Measurements from ENCODE around the gene FADS6. TPM values are rescaled to one million over a fixed set of nuclear protein-coding genes. Genes with fewer than 3 reads are reported as not detected.
A peak's percentile ranks its signal among the peaks of the same experiment; 100 is the strongest.

Gene FADS6
- total RNA-seq, 1 experiment from 2014 or later, result not detected

DNA sequence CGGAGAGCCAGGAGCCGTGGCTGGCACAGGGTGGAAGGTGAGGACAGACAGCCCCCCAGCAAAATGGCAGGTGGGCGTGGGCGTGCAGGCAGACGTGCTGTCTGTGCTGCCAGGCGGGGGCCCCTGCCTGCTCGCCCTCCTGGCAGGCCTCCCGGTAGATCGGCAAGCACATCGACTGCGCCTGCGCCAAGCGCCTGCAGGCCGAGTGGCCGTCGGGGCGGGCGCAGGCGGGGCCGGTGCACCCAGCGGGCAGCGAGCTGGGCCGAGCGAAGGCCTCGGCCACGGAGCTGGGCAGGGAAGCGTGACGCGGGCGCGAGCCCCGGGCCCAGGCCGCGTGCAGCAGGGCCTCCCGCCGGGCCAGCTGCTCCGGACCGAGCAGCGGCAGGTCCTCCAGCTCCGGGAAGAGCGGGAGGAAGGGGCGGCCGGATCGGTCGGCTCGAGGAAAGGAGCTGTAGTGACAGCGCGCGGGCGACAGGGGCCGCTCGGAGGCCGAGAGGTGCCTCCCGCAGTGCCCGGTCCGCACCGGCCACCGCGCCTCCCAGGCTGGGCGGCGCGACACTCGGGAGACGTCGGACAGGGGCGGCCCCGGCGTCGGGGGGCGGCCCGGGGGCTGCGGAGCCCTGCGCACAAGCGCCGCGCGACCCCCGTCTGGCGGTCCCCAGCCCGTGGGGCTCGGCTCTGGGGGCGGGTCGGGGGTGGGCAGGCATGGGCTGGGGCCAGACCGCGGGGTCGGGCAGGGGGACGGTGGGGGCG, 50.7 kb downstream of the FADS6 start:
- Histone ChIP-seq H3K79me2 (ENCODE audit: low read length) (no peaks in the 10 kb centered on the region), H3K36me3 (ENCODE audit: low read depth, low read length) (no peaks in the 10 kb centered on the region), H2AFZ (ENCODE audit: low read length) (peak overlapping the region; percentile 79), H3K4me3 (ENCODE audit: low read length) (peak overlapping the region; percentile 71), H3K27me3 (ENCODE audit: low read length) (no peaks in the 10 kb centered on the region), H3K9me3 (ENCODE audit: low read length) (no peaks in the 10 kb centered on the region), H3K4me2 (ENCODE audit: low read length) (peak overlapping the region; percentile 79), H3K4me1 (ENCODE audit: insufficient read depth, low read length) (peaks cover 6% of the 10 kb centered on the region; the same call in 1 of the 2 replicates), H3K9me2 (replicated peaks; ENCODE audit: low read length) (no peaks in the 10 kb centered on the region), H3F3A (ENCODE audit: low read length, unreplicated experiment) (no peaks in the 10 kb centered on the region), H3K9ac (ENCODE audit: low read length) (peak overlapping the region; percentile 65; the same call in 1 of the 2 replicates), H4K20me1 (ENCODE audit: low read length) (no peaks in the 10 kb centered on the region), H3K27ac (ENCODE audit: low read length) (no peak overlapping the region)
- DNase-seq, result peak; percentile 82
- intact Hi-C loops (cut with micrococcal nuclease), result loop anchor here (1.0 kb wide), 1 partner anchor 18 kb away; no protein-coding TSS in a partner anchor
- ChIA-PET CTCF (interaction anchor here (0.5 to 1.6 kb wide), 7 partner anchors 9 to 347 kb away, joined by 3 to 17 read pairs (median 4); partner anchors contain the start of gene FDXR), POLR2A (ENCODE audit: unreplicated experiment) (interaction anchor here (0.6 to 0.7 kb wide), 4 partner anchors 17 to 239 kb away, joined by 3 to 7 read pairs (median 4); partner anchors contain the start of genes FDXR and MRPL58)
- BruUV-seq (replicated peaks), result no TSS peak
- ATAC-seq, result peak; percentile 90
- TF ChIP-seq EZH2 (IDR thresholded peaks at IDR 0.05; ENCODE audit: low read length, unreplicated experiment) (no peak), EZH2phosphoT487 (IDR thresholded peaks at IDR 0.05; ENCODE audit: borderline replicate concordance, low read length) (no peak), CTCF (conservative IDR thresholded peaks at IDR 0.05; ENCODE audit: low read depth, low read length) (peak; percentile 61)

GRCh38 chr17:74842146-74842598, 51.3 kb downstream of the FADS6 start:
- Histone ChIP-seq H4K20me1 (ENCODE audit: low read length) (no peaks in the 10 kb centered on the region), H3K27ac (ENCODE audit: low read length) (no peak overlapping the region), H3K4me1 (ENCODE audit: insufficient read depth, low read length) (peaks cover 6% of the 10 kb centered on the region; the same call in 1 of the 2 replicates), H3K9ac (ENCODE audit: low read length) (peak overlapping the region; percentile 65; the same call in 1 of the 2 replicates), H3K4me2 (ENCODE audit: low read length) (peak overlapping the region; percentile 79), H3K9me3 (ENCODE audit: low read length) (no peaks in the 10 kb centered on the region), H3F3A (ENCODE audit: low read length, unreplicated experiment) (no peaks in the 10 kb centered on the region), H3K9me2 (replicated peaks; ENCODE audit: low read length) (no peaks in the 10 kb centered on the region), H3K36me3 (ENCODE audit: low read depth, low read length) (no peaks in the 10 kb centered on the region), H3K27me3 (ENCODE audit: low read length) (no peaks in the 10 kb centered on the region), H2AFZ (ENCODE audit: low read length) (peak overlapping the region; percentile 79), H3K79me2 (ENCODE audit: low read length) (no peaks in the 10 kb centered on the region), H3K4me3 (ENCODE audit: low read length) (peak overlapping the region; percentile 71)
- POLR2A ChIA-PET (ENCODE audit: unreplicated experiment), result interaction anchor here (0.6 kb wide), 1 partner anchor 239 kb away, joined by 5 read pairs; no protein-coding TSS in a partner anchor
- CTCF ChIA-PET, result interaction anchor here (0.5 to 1.6 kb wide), 5 partner anchors 10 to 347 kb away, joined by 4 to 17 read pairs (median 4); partner anchors contain the start of gene FDXR
- DNase-seq, result peak; percentile 18
- TSS peak; percentile 29 for BruUV-seq (replicated peaks)
- intact Hi-C loops (cut with micrococcal nuclease), result no loop called here
- peak; percentile 39 for ATAC-seq
- TF ChIP-seq CTCF (conservative IDR thresholded peaks at IDR 0.05; ENCODE audit: low read depth, low read length) (peak; percentile 35; the same call in 1 of the 2 replicates), EZH2phosphoT487 (IDR thresholded peaks at IDR 0.05; ENCODE audit: borderline replicate concordance, low read length) (no peak), EZH2 (IDR thresholded peaks at IDR 0.05; ENCODE audit: low read length, unreplicated experiment) (no peak)

Data from PC-3 (cell line).